Measurements from ENCODE around the gene RAD51B. TPM values are rescaled to one million over a fixed set of nuclear protein-coding genes. Genes with fewer than 3 reads are reported as not detected.

Gene RAD51B
- total RNA-seq, 4 donors from 2014 or later, result 5.0 to 31.8 (median 20.6) TPM

- Histone ChIP-seq H3K27ac (no peak overlapping the region), H3K4me1 (peaks cover 21 to 46% (median 25%) of the 10 kb centered on the region in 4 donors), H3K4me3 (no peak overlapping the region), H3K27me3 (no peaks in the 10 kb centered on the region), H3K9me3 (no peaks in the 10 kb centered on the region), H3K36me3 (no peaks in the 10 kb centered on the region)
- intact Hi-C loops (cut with DNase I; ENCODE audit: low total_unique reads) (loop anchor here (1.0 kb wide), 1 partner anchor 43 kb away; no protein-coding TSS in a partner anchor), in situ Hi-C loops (cut with MboI; ENCODE audit: low pct_ligation_motif_present in 1 of 4, low pct_unique_long_range_greater_than_20kb in 1 of 4, low sequenced_read_pairs in 3 of 4) (no loop called here)
- 85 to 93% methylated on average over 3 to 10 of the region's 10 CpGs for WGBS, 2 donors (ENCODE audit: low coverage in 1 of 2)
- no peak for DNase-seq
- no peak for TF ChIP-seq POLR2A (IDR thresholded peaks at IDR 0.05)
- TF ChIP-seq EP300 (IDR thresholded peaks at IDR 0.05; ENCODE audit: low read depth), result no peak
- TF ChIP-seq POLR2AphosphoS5 (IDR thresholded peaks at IDR 0.05), result no peak
- no peak for TF ChIP-seq CTCF (IDR thresholded peaks at IDR 0.05)
Measured at GRCh38 chr14:68604822-68605221, 785.2 kb downstream of the RAD51B start.

- no peaks in the 10 kb centered on the region for H3K9me3 ChIP-seq
Measured at GRCh38 chr14:68606176-68606575, 786.6 kb downstream of the RAD51B start.

GRCh38 chr14:68606644-68607043, 787.1 kb downstream of the RAD51B start:
- 66 to 77% methylated on average over 3 to 4 of the region's 4 CpGs for WGBS, 2 donors (ENCODE audit: low coverage in 1 of 2)
- Histone ChIP-seq H3K27ac (peak overlapping the region; percentile 76 to 82 (median 79)), H3K36me3 (no peaks in the 10 kb centered on the region), H3K4me3 (no peak overlapping the region), H3K9me3 (no peaks in the 10 kb centered on the region), H3K27me3 (no peaks in the 10 kb centered on the region), H3K4me1 (peaks cover 22 to 47% (median 27%) of the 10 kb centered on the region in 4 donors)
- intact Hi-C loops (cut with DNase I; ENCODE audit: low total_unique reads) (no loop called here), in situ Hi-C loops (cut with MboI; ENCODE audit: low pct_ligation_motif_present in 1 of 4, low pct_unique_long_range_greater_than_20kb in 1 of 4, low sequenced_read_pairs in 3 of 4) (no loop called here)
- TF ChIP-seq EP300 (IDR thresholded peaks at IDR 0.05; ENCODE audit: low read depth), result no peak
- no peak for TF ChIP-seq POLR2A (IDR thresholded peaks at IDR 0.05)
- no peak for TF ChIP-seq CTCF (IDR thresholded peaks at IDR 0.05)
- no peak for TF ChIP-seq POLR2AphosphoS5 (IDR thresholded peaks at IDR 0.05)
- DNase-seq, result no peak

More at GRCh38 chr14:68606176-68606575, 786.6 kb downstream of the RAD51B start:
- Histone ChIP-seq H3K4me1 (peaks cover 21 to 42% (median 23%) of the 10 kb centered on the region in 4 donors), H3K27me3 (no peaks in the 10 kb centered on the region), H3K27ac (peak overlapping the region; percentile 76 to 82 (median 79)), H3K4me3 (no peak overlapping the region), H3K36me3 (no peaks in the 10 kb centered on the region)
- intact Hi-C loops (cut with DNase I; ENCODE audit: low total_unique reads) (no loop called here), in situ Hi-C loops (cut with MboI; ENCODE audit: low pct_ligation_motif_present in 1 of 4, low pct_unique_long_range_greater_than_20kb in 1 of 4, low sequenced_read_pairs in 3 of 4) (no loop called here)
- WGBS, 2 donors (ENCODE audit: low coverage in 1 of 2), result 71% methylated on average over 3 of the region's 3 CpGs
- TF ChIP-seq POLR2A (IDR thresholded peaks at IDR 0.05) (no peak), EP300 (IDR thresholded peaks at IDR 0.05; ENCODE audit: low read depth) (no peak), POLR2AphosphoS5 (IDR thresholded peaks at IDR 0.05) (no peak), CTCF (IDR thresholded peaks at IDR 0.05) (no peak)
- no peak for DNase-seq

- Histone ChIP-seq H3K27me3 (no peaks in the 10 kb centered on the region), H3K9me3 (no peaks in the 10 kb centered on the region), H3K36me3 (no peaks in the 10 kb centered on the region), H3K4me1 (peaks cover 22 to 53% (median 29%) of the 10 kb centered on the region in 4 donors), H3K4me3 (no peak overlapping the region), H3K27ac (peak overlapping the region; percentile 76 to 82 (median 79))
- in situ Hi-C loops (cut with MboI; ENCODE audit: low pct_ligation_motif_present in 1 of 4, low pct_unique_long_range_greater_than_20kb in 1 of 4, low sequenced_read_pairs in 3 of 4) (no loop called here), intact Hi-C loops (cut with DNase I; ENCODE audit: low total_unique reads) (no loop called here)
- TF ChIP-seq EP300 (IDR thresholded peaks at IDR 0.05; ENCODE audit: low read depth), result no peak
- TF ChIP-seq POLR2A (IDR thresholded peaks at IDR 0.05), result no peak
- no peak for TF ChIP-seq POLR2AphosphoS5 (IDR thresholded peaks at IDR 0.05)
- TF ChIP-seq CTCF (IDR thresholded peaks at IDR 0.05), result no peak
- DNase-seq, result peak; percentile 37
- 13 to 43% methylated on average over 3 to 17 of the region's 17 CpGs for WGBS, 2 donors (ENCODE audit: low coverage in 1 of 2)
Measured at GRCh38 chr14:68607081-68607866, 787.7 kb downstream of the RAD51B start.
